Lower leg skin (tissue), 3 donors: ENCODE data around the gene CCSER1.

Source experiments
- POLR2A ChIP-seq, 2 donors: fragments of 450-650 bp; IDR thresholded peaks; one replicate each; pipeline ENCODE4 v1.6.1; 2016 to 2017; ENCODE audit warnings: antibody characterized with exemption in 2 of 2, mild to moderate bottlenecking in 1 of 2, moderate library complexity in 1 of 2
- TF ChIP-seq, protein P1 (sequence below), 3 donors: fragments of 450-650 bp; IDR thresholded peaks; one replicate each; pipeline ENCODE4 v1.5.1; 2016; ENCODE audit warnings: antibody characterized with exemption in 3 of 3, mild to moderate bottlenecking in 3 of 3, moderate library complexity in 2 of 3

DNA sequence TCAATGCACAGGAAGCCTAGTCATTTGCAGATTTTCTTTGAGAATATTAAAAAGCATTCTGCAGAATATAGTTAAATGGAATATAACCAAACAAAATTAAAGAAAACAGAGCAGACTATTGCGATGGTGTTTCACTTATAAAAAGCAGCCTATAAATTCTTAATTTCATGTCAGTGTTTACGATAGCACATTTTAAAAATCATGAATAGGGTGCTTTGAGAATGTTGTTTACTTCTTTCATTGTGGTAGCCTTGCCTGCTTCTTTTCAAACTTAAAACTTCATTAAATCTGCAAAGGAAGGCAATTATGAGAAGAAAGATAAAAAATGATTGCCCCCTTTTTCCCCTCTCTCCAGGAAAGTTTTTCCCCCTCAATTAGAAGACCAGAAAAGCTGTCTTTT lies 748.6 kb downstream of the CCSER1 start:
- no peak for TF ChIP-seq POLR2A (IDR thresholded peaks at IDR 0.05)
- TF ChIP-seq, protein P1, sequence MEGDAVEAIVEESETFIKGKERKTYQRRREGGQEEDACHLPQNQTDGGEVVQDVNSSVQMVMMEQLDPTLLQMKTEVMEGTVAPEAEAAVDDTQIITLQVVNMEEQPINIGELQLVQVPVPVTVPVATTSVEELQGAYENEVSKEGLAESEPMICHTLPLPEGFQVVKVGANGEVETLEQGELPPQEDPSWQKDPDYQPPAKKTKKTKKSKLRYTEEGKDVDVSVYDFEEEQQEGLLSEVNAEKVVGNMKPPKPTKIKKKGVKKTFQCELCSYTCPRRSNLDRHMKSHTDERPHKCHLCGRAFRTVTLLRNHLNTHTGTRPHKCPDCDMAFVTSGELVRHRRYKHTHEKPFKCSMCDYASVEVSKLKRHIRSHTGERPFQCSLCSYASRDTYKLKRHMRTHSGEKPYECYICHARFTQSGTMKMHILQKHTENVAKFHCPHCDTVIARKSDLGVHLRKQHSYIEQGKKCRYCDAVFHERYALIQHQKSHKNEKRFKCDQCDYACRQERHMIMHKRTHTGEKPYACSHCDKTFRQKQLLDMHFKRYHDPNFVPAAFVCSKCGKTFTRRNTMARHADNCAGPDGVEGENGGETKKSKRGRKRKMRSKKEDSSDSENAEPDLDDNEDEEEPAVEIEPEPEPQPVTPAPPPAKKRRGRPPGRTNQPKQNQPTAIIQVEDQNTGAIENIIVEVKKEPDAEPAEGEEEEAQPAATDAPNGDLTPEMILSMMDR (IDR thresholded peaks at IDR 0.05) = no peak
